ENCODE data around the gene YEATS2. TPM values are rescaled to one million over a fixed set of nuclear protein-coding genes. Genes with fewer than 3 reads are reported as not detected.

YEATS2 gene
- total and polyA plus RNA-seq, 2 experiments from 2014 or later, result 15.2 to 72.8 TPM

DNA sequence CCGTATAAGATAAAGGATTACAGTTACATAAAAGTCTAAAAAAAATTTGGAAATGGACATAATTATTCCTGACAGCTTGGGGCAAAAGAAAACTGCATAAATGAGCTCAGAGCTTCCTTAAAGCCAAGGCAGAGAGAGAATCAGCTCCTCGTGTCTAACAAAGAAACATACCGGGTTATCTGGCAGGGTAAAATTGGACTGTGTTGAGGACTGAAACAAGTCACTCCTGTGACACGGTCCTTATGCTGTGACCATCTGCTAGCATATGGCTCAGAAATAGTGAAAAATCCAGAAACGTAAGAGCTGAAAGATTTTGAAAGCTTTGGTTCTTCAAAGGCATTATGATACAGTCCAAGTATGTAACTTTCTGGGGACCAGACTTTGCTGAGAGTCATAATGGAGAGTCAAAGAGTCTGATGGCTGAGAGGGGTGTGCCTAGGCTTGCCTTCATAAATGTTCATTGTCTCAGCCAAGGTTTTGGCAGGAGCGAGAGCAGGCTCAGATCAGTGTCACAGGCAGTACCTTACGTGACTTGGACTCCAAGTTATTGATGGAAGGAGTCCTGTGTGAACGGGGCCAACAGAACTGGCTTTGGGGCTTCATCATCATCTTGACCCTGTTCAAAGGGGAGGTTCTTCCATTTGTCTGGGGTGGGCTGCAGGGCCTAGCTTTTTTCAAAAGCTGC lies 115.3 kb downstream of the YEATS2 start:
- no peak overlapping the region for H3K4me2 ChIP-seq
- TF ChIP-seq, protein P1, sequence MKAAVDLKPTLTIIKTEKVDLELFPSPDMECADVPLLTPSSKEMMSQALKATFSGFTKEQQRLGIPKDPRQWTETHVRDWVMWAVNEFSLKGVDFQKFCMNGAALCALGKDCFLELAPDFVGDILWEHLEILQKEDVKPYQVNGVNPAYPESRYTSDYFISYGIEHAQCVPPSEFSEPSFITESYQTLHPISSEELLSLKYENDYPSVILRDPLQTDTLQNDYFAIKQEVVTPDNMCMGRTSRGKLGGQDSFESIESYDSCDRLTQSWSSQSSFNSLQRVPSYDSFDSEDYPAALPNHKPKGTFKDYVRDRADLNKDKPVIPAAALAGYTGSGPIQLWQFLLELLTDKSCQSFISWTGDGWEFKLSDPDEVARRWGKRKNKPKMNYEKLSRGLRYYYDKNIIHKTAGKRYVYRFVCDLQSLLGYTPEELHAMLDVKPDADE (IDR thresholded peaks at IDR 0.05), result no peak
- TF ChIP-seq ZNF114 (CRISPR knock-in tag; IDR thresholded peaks at IDR 0.05) (no peak), ZNF331 (CRISPR knock-in tag; IDR thresholded peaks at IDR 0.05; ENCODE audit: low read depth) (no peak), NANOG (IDR thresholded peaks at IDR 0.05; ENCODE audit: borderline replicate concordance) (no peak)
- TF ChIP-seq, protein P2, sequence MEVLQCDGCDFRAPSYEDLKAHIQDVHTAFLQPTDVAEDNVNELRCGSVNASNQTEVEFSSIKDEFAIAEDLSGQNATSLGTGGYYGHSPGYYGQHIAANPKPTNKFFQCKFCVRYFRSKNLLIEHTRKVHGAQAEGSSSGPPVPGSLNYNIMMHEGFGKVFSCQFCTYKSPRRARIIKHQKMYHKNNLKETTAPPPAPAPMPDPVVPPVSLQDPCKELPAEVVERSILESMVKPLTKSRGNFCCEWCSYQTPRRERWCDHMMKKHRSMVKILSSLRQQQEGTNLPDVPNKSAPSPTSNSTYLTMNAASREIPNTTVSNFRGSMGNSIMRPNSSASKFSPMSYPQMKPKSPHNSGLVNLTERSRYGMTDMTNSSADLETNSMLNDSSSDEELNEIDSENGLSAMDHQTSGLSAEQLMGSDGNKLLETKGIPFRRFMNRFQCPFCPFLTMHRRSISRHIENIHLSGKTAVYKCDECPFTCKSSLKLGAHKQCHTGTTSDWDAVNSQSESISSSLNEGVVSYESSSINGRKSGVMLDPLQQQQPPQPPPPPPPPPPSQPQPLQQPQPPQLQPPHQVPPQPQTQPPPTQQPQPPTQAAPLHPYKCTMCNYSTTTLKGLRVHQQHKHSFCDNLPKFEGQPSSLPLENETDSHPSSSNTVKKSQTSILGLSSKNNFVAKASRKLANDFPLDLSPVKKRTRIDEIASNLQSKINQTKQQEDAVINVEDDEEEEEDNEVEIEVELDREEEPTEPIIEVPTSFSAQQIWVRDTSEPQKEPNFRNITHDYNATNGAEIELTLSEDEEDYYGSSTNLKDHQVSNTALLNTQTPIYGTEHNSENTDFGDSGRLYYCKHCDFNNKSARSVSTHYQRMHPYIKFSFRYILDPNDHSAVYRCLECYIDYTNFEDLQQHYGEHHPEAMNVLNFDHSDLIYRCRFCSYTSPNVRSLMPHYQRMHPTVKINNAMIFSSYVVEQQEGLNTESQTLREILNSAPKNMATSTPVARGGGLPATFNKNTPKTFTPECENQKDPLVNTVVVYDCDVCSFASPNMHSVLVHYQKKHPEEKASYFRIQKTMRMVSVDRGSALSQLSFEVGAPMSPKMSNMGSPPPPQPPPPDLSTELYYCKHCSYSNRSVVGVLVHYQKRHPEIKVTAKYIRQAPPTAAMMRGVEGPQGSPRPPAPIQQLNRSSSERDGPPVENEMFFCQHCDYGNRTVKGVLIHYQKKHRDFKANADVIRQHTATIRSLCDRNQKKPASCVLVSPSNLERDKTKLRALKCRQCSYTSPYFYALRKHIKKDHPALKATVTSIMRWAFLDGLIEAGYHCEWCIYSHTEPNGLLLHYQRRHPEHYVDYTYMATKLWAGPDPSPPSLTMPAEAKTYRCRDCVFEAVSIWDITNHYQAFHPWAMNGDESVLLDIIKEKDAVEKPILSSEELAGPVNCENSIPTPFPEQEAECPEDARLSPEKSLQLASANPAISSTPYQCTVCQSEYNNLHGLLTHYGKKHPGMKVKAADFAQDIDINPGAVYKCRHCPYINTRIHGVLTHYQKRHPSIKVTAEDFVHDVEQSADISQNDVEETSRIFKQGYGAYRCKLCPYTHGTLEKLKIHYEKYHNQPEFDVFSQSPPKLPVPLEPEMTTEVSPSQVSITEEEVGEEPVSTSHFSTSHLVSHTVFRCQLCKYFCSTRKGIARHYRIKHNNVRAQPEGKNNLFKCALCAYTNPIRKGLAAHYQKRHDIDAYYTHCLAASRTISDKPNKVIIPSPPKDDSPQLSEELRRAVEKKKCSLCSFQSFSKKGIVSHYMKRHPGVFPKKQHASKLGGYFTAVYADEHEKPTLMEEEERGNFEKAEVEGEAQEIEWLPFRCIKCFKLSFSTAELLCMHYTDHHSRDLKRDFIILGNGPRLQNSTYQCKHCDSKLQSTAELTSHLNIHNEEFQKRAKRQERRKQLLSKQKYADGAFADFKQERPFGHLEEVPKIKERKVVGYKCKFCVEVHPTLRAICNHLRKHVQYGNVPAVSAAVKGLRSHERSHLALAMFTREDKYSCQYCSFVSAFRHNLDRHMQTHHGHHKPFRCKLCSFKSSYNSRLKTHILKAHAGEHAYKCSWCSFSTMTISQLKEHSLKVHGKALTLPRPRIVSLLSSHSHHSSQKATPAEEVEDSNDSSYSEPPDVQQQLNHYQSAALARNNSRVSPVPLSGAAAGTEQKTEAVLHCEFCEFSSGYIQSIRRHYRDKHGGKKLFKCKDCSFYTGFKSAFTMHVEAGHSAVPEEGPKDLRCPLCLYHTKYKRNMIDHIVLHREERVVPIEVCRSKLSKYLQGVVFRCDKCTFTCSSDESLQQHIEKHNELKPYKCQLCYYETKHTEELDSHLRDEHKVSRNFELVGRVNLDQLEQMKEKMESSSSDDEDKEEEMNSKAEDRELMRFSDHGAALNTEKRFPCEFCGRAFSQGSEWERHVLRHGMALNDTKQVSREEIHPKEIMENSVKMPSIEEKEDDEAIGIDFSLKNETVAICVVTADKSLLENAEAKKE (CRISPR knock-in tag; IDR thresholded peaks at IDR 0.05), result no peak
- Mint-ChIP-seq H3K27ac (no peak overlapping the region), H3K4me1 (no peaks in the 10 kb centered on the region), H3K36me3 (ENCODE audit: low read depth) (peaks cover 62% of the 10 kb centered on the region), H3K9me3 (no peaks in the 10 kb centered on the region), H3K27me3 (ENCODE audit: insufficient read depth, low read depth, poor library complexity) (peaks cover 11% of the 10 kb centered on the region), H3K4me3 (no peak overlapping the region)
- H2AFZ ChIP-seq, result no peak overlapping the region
- H3K9me2 ChIP-seq (ENCODE audit: insufficient read depth), result no peaks in the 10 kb centered on the region
- no peaks in the 10 kb centered on the region; the same call in 1 of the 2 replicates for H3F3A ChIP-seq (replicated peaks; ENCODE audit: low read depth)
- no peak overlapping the region for H3K27ac ChIP-seq (ENCODE audit: low read depth)
- no peaks in the 10 kb centered on the region for H3K27me3 ChIP-seq (ENCODE audit: insufficient read depth)
- H3K36me3 ChIP-seq (ENCODE audit: insufficient read depth), result peaks cover 21% of the 10 kb centered on the region
- H3K4me1 ChIP-seq (ENCODE audit: insufficient read depth), result no peaks in the 10 kb centered on the region
- H3K79me2 ChIP-seq (replicated peaks; ENCODE audit: insufficient read depth), result no peaks in the 10 kb centered on the region
- H4K20me1 ChIP-seq (replicated peaks; ENCODE audit: insufficient read depth), result no peaks in the 10 kb centered on the region; the same call in none of the 2 replicates
- ATAC-seq (no peak), DNase-seq (ENCODE audit: low spot score) (no peak)
- H3K4me3 ChIP-seq, result no peak overlapping the region

Data from GM23338 (cell line).